Bone marrow (tissue), 2 donors: ENCODE results near the gene STPG1.

Experiments used
- DNase-seq, 2 donors: peaks; one replicate each; lab custom pipeline; 2025; lab: John Stamatoyannopoulos, UW

STPG1 gene

DNA sequence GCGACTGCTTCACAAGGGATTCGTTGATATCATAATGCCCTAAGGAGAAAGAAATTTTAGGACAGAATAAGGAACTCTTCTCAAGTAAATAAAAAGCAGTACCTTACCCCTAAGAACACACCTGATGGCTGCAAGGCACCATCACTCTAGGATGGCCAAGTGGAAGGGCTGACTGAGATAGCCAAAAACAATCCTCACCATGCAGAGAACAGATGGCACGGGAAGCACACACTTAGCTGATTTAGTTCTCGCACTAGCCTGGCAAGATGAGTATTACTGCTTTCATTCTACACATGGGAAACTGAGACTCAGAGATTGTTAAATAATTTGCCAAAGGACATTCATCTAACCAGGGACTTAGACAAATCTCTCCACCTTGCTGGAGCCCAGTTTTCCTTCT lies 43.8 kb downstream of the STPG1 start:
- DNase-seq, result no peak

DNA sequence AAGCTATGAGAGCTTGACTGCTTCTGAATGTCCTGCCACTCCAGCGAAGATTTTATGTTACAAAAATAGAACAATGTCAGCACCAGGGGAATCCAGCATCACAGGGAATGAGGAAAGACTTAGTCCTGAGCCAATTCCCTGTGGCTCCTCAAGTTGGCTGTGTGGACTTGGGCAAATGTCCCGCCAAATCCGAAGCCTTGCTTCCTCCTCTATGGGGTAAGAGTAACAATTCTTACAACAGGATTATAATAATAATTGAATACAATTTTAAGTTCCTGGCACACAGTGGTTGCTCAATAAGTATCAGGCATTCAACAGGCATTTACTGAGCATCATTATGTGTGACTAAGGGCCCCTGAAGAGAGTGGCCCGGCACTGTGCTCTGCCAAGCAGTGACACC lies 44.4 kb downstream of the STPG1 start:
- no peak for DNase-seq

DNA sequence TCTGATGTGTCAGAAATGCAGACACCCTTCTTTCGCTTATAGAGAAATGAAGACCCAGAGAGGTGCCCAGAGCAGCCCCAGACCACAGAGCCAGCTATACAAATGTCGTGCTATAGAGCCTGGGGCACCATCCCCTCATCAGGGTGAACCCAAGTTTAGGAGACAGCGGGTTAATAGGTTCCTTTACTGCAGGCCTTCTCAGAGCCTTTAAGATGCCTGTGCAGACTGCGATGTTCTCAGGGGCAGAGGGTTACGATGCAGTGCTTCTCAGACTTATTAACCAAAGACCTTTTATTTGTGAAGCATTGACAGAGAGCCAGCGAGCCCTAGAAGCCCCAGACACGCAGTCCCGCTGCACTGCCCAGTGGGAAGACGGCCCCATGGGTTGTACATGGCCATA lies 46.9 kb downstream of the STPG1 start:
- no peak for DNase-seq

DNA sequence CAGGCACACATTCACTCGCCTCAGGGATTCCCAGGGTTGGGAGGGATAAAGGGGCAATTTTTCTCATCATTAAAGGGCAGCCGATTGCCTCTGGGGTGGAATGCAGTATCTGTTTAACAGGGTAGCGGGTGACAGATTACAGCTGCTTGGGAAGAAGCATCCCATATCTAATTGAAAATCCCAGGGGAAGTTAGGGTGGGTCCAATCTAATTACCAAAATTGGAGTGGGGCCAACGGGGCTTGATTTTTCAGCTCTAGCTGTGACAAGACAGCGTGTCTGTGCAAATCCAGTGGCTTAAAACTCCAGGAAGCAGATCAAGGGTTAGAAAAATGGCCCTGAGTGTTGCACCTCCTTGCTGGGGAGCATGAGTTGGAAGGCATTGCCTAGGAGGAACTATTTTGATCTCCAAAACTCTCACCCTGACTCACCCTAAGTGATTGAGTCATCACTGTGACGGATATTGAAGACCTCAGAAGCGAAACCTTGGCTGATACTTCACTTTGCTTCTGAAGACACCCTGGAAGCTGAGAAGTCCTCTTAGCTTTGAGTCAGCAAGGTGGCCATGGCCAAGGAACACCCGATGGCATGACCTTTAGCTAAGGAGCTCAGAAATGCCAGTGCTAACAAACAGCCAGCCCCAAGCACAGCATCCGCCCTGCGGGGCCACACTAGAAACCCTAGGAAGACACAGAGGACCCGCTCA lies 48.5 kb downstream of the STPG1 start:
- DNase-seq, result peak in 1 of 2 donors; percentile 11

- no peak for DNase-seq
Measured at GRCh38 chr1:24364605-24364974, 49.0 kb downstream of the STPG1 start.

DNA sequence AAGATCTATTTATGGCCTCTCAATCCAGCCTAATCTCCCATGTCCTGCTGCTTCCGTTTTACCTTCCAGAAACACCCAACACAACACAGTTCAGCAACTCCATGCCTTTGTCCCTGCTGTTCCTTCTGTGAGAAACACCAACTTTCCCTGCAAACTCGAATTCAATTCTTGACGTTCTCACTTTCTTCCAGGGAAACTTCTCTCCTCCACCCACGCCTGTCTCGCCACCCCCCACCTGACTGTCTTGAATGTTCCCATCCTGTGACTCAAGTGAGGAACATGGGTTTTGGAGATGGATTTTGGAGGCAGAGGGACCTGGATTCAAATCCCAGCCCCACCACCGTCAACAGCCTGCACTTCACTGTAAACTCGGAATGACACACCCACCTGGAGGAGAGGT lies 49.6 kb downstream of the STPG1 start:
- no peak for DNase-seq

GRCh38 chr1:24362982-24363614 lies 50.5 kb downstream of the STPG1 start:
- no peak for DNase-seq

- DNase-seq, result no peak
Measured at GRCh38 chr1:24362396-24362795, 51.2 kb downstream of the STPG1 start.

DNA sequence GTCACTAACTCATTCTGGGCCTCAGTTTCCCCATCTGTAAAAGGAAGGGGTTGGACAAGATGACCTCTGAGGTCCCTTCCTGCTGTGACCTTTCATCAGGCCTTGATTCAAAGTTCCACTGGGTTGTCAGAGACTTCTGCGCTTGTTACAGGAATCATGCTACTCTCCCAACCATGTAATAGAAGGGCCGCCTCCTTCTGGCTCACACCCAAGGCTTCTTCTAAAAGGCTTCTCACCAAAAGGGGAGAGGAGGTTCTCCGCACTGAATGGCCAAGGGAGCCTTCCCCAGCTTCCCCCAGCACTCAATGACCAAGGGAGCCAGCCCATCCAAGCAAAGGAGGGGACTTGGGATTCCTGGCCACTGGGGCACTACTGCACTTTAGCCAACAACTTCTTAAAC lies 51.8 kb downstream of the STPG1 start:
- no peak for DNase-seq

- no peak for DNase-seq
Measured at GRCh38 chr1:24360681-24361080, 52.9 kb downstream of the STPG1 start.

- DNase-seq, result no peak
Measured at GRCh38 chr1:24357038-24357437, 56.5 kb downstream of the STPG1 start.

DNA sequence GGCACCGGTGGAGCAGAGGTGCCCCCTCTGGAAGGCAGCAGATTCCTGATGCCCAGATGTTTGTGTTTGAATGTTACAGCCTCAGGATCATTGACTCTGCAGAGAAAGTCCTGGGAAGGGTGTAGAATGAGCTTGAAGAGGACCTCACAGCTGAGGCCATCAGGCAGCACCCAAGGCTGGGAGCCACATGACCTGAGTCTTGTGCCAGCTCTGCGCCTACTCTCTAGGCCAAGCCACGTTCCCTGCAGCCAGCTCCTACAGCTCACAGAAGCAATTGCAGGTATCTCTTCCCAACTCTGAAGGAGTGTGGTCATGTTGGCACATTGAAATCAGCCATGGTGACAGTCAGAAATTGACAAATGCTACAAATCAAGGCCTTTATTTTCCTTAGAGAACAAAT lies 58.1 kb downstream of the STPG1 start:
- DNase-seq, result no peak

- DNase-seq, result no peak
Measured at GRCh38 chr1:24353292-24353891, 60.2 kb downstream of the STPG1 start.

- no peak for DNase-seq
Measured at GRCh38 chr1:24351918-24352627, 61.5 kb downstream of the STPG1 start.

DNA sequence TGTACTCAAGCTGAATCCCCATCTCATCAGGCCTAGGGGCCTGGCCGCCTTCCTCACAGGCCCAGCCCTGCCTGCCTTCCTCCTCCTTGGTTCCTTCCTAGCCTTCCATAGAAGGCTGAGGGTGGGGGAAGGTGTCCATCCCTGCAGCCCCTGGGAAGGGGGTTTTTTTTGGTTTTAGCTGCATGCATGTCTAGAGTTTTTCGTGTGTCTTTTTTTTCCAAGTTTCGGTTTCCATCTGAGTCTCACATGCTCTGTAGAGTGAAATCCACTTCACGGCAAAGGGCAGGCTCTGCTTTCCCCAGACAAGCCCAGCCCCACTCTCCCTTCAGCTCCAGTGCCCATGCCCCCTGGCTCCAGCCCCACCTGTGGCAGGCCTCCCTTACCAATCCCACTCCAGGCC lies 62.3 kb downstream of the STPG1 start:
- DNase-seq, result no peak

DNA sequence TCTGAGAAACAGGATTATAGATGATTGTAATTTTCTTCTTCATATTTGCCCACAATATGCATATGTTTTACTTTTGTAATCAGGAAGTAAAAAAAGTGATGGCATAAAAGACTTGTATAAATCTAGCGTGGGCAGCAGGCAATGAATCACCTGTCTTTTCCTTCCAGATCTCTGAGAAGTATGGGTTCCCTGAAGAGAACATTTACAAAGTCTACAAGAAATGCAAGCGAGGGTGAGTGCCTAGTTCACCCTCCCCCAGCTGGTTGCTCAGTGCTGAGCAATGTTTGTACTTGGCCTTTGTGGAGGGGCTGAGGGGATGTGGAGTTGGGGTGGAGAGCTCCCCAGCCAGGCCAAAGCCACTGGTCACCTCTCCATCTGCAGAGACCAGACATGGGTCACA lies 63.7 kb downstream of the STPG1 start:
- DNase-seq, result no peak

- DNase-seq, result no peak
Measured at GRCh38 chr1:24348196-24348595, 65.4 kb downstream of the STPG1 start.

- DNase-seq, result no peak
Measured at GRCh38 chr1:24347159-24347934, 66.2 kb downstream of the STPG1 start.

DNA sequence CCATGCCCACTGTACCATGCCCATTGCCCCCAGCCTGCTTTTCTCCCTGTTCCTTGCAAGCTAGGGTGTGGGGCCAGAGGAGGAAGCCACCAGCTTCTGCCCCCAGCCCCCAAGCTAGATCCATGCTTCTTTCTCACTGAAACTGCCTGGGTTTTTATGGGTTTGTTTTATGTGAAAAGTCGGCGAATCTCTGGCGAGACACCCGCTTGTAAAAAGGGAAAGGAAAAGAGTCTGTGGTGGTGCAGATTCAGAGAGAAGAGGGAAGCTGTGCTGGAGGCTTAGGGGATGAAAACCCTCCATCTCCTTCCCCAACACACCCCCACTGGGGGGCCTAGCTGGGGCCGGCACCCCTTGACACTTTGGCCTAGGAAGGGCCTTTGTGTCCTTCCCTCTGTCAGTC lies 68.2 kb downstream of the STPG1 start:
- no peak for DNase-seq

GRCh38 chr1:24344090-24344742 lies 69.4 kb downstream of the STPG1 start:
- DNase-seq, result no peak

DNA sequence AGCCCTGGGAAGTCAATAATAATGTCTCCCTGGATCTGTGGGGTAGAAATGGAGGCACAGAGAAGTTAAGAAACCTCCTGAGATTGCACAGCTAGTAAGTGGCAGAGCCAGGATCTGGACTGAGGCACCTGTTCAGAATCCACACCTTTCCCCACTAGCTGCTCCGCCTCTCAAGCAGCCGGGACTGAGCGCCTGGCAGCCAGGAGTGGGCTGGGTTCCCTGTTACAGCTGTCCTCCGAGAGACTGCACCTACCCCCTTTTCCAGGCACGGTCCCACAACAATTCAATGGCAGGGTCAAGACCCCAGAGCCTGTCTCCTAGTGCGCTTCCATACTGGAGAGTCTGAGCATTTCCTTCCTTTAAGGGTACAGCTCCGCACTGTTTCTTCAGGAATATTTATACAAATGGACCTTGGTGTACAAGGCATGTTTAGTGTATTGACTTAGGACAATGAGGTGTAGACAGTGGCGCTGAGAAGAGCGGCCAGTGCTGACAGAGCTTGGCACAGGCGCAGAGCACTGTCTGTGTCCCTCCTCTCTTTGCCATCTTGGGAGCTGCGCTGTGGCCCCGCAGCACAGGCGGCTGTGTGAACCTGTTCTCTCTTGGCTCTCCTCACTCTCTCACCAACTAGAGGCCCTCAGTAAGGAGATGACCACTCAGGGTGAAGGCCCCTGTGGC lies 70.0 kb downstream of the STPG1 start:
- DNase-seq, result no peak
